ENCODE measurements around the gene ARHGAP42. TPM values are rescaled to one million over a fixed set of nuclear protein-coding genes. Genes with fewer than 3 reads are reported as not detected.

ARHGAP42 gene
- polyA plus RNA-seq, 1 donor from 2014 or later = 0.75 TPM

DNA sequence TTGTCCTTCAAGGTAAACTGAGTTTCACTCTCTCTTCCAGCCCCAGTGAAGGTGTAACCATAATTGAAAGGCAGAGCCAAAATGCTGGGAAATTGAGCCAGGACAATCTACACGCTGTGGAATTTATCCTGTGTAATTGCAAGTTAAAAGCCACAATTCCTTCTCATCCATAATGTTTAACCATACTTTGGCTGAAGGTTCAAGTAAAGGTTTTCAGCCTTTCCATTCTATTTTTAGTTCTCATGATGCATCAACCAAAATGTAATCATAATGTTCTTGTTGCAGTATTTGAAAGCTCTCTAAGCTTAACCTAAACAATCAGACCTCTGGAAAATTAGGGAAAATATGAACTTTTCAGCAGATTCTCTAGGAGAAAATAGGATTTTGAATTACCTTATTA is 14.0 kb upstream of the ARHGAP42 start:
- Mint-ChIP-seq H3K27me3 (peaks cover 1% of the 10 kb centered on the region), H3K4me1 (peaks cover 0 to 5% (median 4%) of the 10 kb centered on the region in 3 donors), H3K27ac (no peak overlapping the region), H3K4me3 (no peak overlapping the region), H3K36me3 (peaks cover 1% of the 10 kb centered on the region), H3K9me3 (peaks cover 0 to 2% (median 0%) of the 10 kb centered on the region in 3 donors)

GRCh38 chr11:100674212-100674611 is 12.9 kb upstream of the ARHGAP42 start:
- Mint-ChIP-seq H3K36me3 (peaks cover 1% of the 10 kb centered on the region), H3K27me3 (peaks cover 1% of the 10 kb centered on the region), H3K4me3 (no peak overlapping the region), H3K4me1 (peaks cover 0 to 7% (median 5%) of the 10 kb centered on the region in 3 donors), H3K27ac (no peak overlapping the region), H3K9me3 (peaks cover 0 to 2% (median 0%) of the 10 kb centered on the region in 3 donors)

- H3K27ac Mint-ChIP-seq = no peak overlapping the region
- peaks cover 1% of the 10 kb centered on the region for H3K36me3 Mint-ChIP-seq
- peaks cover under 1 to 7% (median 5%) of the 10 kb centered on the region in 3 donors for H3K4me1 Mint-ChIP-seq
- H3K9me3 Mint-ChIP-seq = peaks cover 0 to 4% (median 0%) of the 10 kb centered on the region in 3 donors
- peaks cover 1% of the 10 kb centered on the region for H3K27me3 Mint-ChIP-seq
- no peak overlapping the region for H3K4me3 Mint-ChIP-seq
These were observed 11.9 kb upstream of the ARHGAP42 start for GRCh38 chr11:100675115-100675650.

DNA sequence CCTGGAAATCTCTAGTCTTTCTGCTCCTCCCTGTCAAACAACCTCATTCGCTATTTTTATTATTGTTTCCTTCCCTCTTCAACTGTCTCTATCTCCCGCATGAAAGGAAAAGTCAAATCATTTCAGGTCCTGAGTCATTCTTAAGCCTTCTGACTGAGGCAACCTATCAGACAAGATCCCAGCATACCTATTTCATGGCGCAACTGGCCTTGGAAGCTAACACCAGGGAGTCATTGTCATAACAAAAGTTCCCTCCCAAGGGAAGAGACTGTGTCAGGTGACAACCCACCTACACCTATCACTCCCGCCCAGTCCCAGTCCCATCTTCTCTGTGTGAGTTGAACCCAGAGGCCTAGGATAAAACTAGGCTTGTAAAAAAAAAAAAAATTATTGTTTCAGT is 10.2 kb upstream of the ARHGAP42 start:
- Mint-ChIP-seq H3K27ac (no peak overlapping the region), H3K9me3 (peaks cover 0 to 4% (median 0%) of the 10 kb centered on the region in 3 donors), H3K4me3 (no peak overlapping the region), H3K4me1 (peaks cover 11 to 13% (median 13%) of the 10 kb centered on the region in 3 donors), H3K27me3 (peaks cover 4% of the 10 kb centered on the region), H3K36me3 (peaks cover 1% of the 10 kb centered on the region)

- H3K27ac Mint-ChIP-seq = no peak overlapping the region
- H3K27me3 Mint-ChIP-seq = peaks cover 4% of the 10 kb centered on the region
- H3K9me3 Mint-ChIP-seq = peaks cover 0 to 4% (median 0%) of the 10 kb centered on the region in 3 donors
- peaks cover 16 to 20% (median 18%) of the 10 kb centered on the region in 3 donors for H3K4me1 Mint-ChIP-seq
- no peak overlapping the region for H3K4me3 Mint-ChIP-seq
- peaks cover 1% of the 10 kb centered on the region for H3K36me3 Mint-ChIP-seq
These were observed 9.3 kb upstream of the ARHGAP42 start for GRCh38 chr11:100677796-100678195.

DNA sequence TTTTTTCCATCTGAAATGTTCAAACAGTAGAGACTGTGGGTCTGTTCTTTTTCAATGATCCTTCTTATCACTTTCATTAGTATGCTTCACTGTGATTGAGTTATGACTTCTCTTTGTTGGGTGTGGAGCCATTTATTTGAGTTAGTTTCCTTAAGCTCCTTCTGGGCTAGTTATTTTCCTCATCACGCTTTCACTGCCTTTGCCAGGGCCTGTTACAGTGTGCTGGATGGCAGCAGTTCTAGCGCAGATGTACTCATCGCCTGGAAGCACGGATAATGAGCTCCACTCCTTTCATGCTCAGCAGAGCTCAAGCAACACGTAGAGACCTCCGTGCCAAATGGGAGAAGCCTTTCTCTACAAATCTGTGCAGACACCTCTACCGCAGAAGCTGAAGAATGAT is 7.0 kb upstream of the ARHGAP42 start:
- Mint-ChIP-seq H3K36me3 (peaks cover 1% of the 10 kb centered on the region), H3K27ac (no peak overlapping the region), H3K9me3 (peaks cover 0 to 4% (median 0%) of the 10 kb centered on the region in 3 donors), H3K27me3 (peaks cover 4% of the 10 kb centered on the region), H3K4me3 (no peak overlapping the region), H3K4me1 (peaks cover 23 to 34% (median 32%) of the 10 kb centered on the region in 3 donors)

- Mint-ChIP-seq H3K36me3 (no peaks in the 10 kb centered on the region), H3K27ac (peak overlapping the region in 2 of 3 donors; percentile 3 to 49), H3K4me3 (peak overlapping the region; percentile 4 to 82 (median 39)), H3K9me3 (peaks cover 0 to 4% (median 0%) of the 10 kb centered on the region in 3 donors), H3K4me1 (peaks cover 29 to 40% (median 40%) of the 10 kb centered on the region in 3 donors), H3K27me3 (peaks cover 4% of the 10 kb centered on the region)
These were observed 6.0 kb upstream of the ARHGAP42 start for GRCh38 chr11:100681064-100681502.

- Mint-ChIP-seq H3K27me3 (peaks cover 4% of the 10 kb centered on the region), H3K4me3 (peak overlapping the region in 3 of 4 donors; percentile 5 to 75 (median 74)), H3K36me3 (no peaks in the 10 kb centered on the region), H3K4me1 (peaks cover 32 to 46% (median 44%) of the 10 kb centered on the region in 3 donors), H3K9me3 (peaks cover 0 to 4% (median 0%) of the 10 kb centered on the region in 3 donors), H3K27ac (peak overlapping the region in 2 of 3 donors; percentile 45 to 55)
These were observed 4.7 kb upstream of the ARHGAP42 start for GRCh38 chr11:100682247-100682969.

DNA sequence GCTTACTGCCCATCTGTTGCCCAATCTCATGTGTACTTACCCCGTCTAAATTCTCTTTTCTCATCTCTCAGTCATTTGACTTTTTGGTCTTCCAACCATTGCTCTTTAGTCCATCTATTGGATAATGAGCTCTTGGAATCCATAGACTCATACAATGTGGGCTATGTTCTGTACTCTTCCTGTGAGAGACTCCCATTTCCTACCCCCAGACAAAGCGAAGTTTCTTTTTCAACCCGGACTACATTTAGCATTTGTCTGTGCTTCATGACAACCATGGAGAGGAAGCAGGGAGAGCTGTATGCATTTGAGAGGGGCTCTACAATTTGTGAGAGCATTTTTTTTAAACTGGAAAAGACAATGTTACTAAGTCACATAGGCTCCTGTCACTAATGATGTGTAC is 4.0 kb upstream of the ARHGAP42 start:
- no peak overlapping the region for H3K4me3 Mint-ChIP-seq
- H3K36me3 Mint-ChIP-seq = no peaks in the 10 kb centered on the region
- H3K4me1 Mint-ChIP-seq = peaks cover 30 to 49% (median 44%) of the 10 kb centered on the region in 3 donors
- H3K27ac Mint-ChIP-seq = peak overlapping the region in 1 of 3 donors; percentile 73
- peaks cover 3% of the 10 kb centered on the region for H3K27me3 Mint-ChIP-seq
- H3K9me3 Mint-ChIP-seq = peaks cover 0 to 2% (median 0%) of the 10 kb centered on the region in 3 donors

GRCh38 chr11:100684101-100685065 is 2.7 kb upstream of the ARHGAP42 start:
- peaks cover 36 to 59% (median 43%) of the 10 kb centered on the region in 3 donors for H3K4me1 Mint-ChIP-seq
- no peaks in the 10 kb centered on the region for H3K36me3 Mint-ChIP-seq
- H3K27me3 Mint-ChIP-seq = peaks cover 3% of the 10 kb centered on the region
- peak overlapping the region in 1 of 3 donors; percentile 83 for H3K27ac Mint-ChIP-seq
- H3K9me3 Mint-ChIP-seq = peaks cover 0 to 2% (median 0%) of the 10 kb centered on the region in 3 donors
- peak overlapping the region in 1 of 4 donors; percentile 54 for H3K4me3 Mint-ChIP-seq

DNA sequence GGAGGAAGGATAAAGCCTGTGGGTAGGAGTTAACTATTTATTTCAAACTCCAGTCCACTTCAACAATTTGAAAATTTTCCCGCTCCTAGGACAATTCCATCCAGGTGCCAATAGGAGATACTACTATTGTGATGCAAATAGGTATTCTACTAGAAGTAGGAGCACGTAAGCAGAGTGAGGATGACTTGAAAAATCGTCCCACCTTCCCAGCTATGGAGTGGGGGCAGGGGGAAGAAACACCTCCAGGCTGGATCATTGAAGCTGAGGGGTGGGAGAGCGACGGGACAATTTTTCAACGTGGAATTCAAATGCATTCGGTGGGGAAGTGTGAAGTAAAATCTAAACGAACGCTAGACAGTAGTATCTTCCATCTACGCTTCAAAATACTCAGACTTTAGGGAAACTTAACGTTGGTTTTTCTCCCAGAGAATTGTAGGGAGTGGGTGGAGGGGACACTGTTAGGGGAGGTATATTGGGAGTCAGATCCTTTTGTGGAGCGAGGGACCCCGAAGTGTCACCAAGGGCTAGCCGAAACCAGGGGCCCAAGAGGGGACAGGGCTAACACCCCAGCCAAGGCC is 523 bp upstream of the ARHGAP42 start:
- peak overlapping the region; percentile 94 to 97 (median 96) for H3K4me3 Mint-ChIP-seq
- peaks cover 32 to 54% (median 37%) of the 10 kb centered on the region in 3 donors for H3K4me1 Mint-ChIP-seq
- peak overlapping the region; percentile 40 to 71 (median 57) for H3K27ac Mint-ChIP-seq
- H3K27me3 Mint-ChIP-seq = no peaks in the 10 kb centered on the region
- H3K9me3 Mint-ChIP-seq = no peaks in the 10 kb centered on the region
- H3K36me3 Mint-ChIP-seq = no peaks in the 10 kb centered on the region

- Mint-ChIP-seq H3K27ac (peak overlapping the region; percentile 23 to 85 (median 40)), H3K4me3 (peak overlapping the region; percentile 94 to 98 (median 96)), H3K27me3 (no peaks in the 10 kb centered on the region), H3K4me1 (peaks cover 28 to 46% (median 30%) of the 10 kb centered on the region in 3 donors), H3K36me3 (no peaks in the 10 kb centered on the region), H3K9me3 (no peaks in the 10 kb centered on the region)
These were observed 725 bp downstream of the ARHGAP42 start for GRCh38 chr11:100687630-100688395.

GRCh38 chr11:100689141-100689540 is 2.1 kb downstream of the ARHGAP42 start:
- Mint-ChIP-seq H3K9me3 (no peaks in the 10 kb centered on the region), H3K4me1 (peaks cover 24 to 42% (median 24%) of the 10 kb centered on the region in 3 donors), H3K4me3 (peak overlapping the region in 1 of 4 donors; percentile 94), H3K36me3 (no peaks in the 10 kb centered on the region), H3K27ac (no peak overlapping the region), H3K27me3 (no peaks in the 10 kb centered on the region)

All from IgD-negative memory B cell (primary cell).